ENCODE data around the gene BCL2L13. TPM values are rescaled to one million over a fixed set of nuclear protein-coding genes. Genes with fewer than 3 reads are reported as not detected.
"Not testable (repeated sequence)": the region's sequence is repeated elsewhere in the genome, so short reads cannot be mapped to it uniquely, and the experiment has no call there.

Gene BCL2L13
- polyA plus RNA-seq, 1 donor = 45.6 TPM

GRCh38 chr22:17697196-17697595, 58.6 kb downstream of the BCL2L13 start:
- not testable (repeated sequence) for DNase-seq

GRCh38 chr22:17698276-17698675, 59.7 kb downstream of the BCL2L13 start:
- not testable (repeated sequence) for DNase-seq

GRCh38 chr22:17698948-17699347, 60.4 kb downstream of the BCL2L13 start:
- no peak for DNase-seq

- no peak for DNase-seq
Measured at GRCh38 chr22:17699696-17700340, 61.3 kb downstream of the BCL2L13 start.

- DNase-seq = no peak
Measured at GRCh38 chr22:17700778-17701177, 62.2 kb downstream of the BCL2L13 start.

- DNase-seq = no peak
Measured at GRCh38 chr22:17703811-17704210, 65.3 kb downstream of the BCL2L13 start.

GRCh38 chr22:17705546-17705945, 67.0 kb downstream of the BCL2L13 start:
- DNase-seq = no peak

GRCh38 chr22:17705951-17706900, 67.7 kb downstream of the BCL2L13 start:
- DNase-seq = peak; percentile 28

GRCh38 chr22:17706947-17707346, 68.4 kb downstream of the BCL2L13 start:
- no peak for DNase-seq

- DNase-seq = no peak
Measured at GRCh38 chr22:17707526-17707925, 69.0 kb downstream of the BCL2L13 start.

- no peak for DNase-seq
Measured at GRCh38 chr22:17710023-17710422, 71.5 kb downstream of the BCL2L13 start.

GRCh38 chr22:17712441-17712840, 73.9 kb downstream of the BCL2L13 start:
- no peak for DNase-seq

GRCh38 chr22:17716529-17716928, 78.0 kb downstream of the BCL2L13 start:
- no peak for DNase-seq

- no peak for DNase-seq
Measured at GRCh38 chr22:17717708-17718107, 79.2 kb downstream of the BCL2L13 start.

GRCh38 chr22:17719911-17720310, 81.4 kb downstream of the BCL2L13 start:
- no peak for DNase-seq

- no peak for DNase-seq
Measured at GRCh38 chr22:17724241-17724640, 85.7 kb downstream of the BCL2L13 start.

GRCh38 chr22:17724678-17725499, 86.3 kb downstream of the BCL2L13 start:
- DNase-seq = no peak

- no peak for DNase-seq
Measured at GRCh38 chr22:17725500-17725796, 86.9 kb downstream of the BCL2L13 start.

- DNase-seq = no peak
Measured at GRCh38 chr22:17726006-17726927, 87.7 kb downstream of the BCL2L13 start.

GRCh38 chr22:17726928-17727897, 88.7 kb downstream of the BCL2L13 start:
- DNase-seq = no peak

GRCh38 chr22:17728786-17729185, 90.2 kb downstream of the BCL2L13 start:
- no peak for DNase-seq
